Osteoblast (primary cell): ENCODE measurements around the gene KIF26B. TPM values are rescaled to one million over a fixed set of nuclear protein-coding genes. Genes with fewer than 3 reads are reported as not detected.
"Not testable (repeated sequence)": the region's sequence is repeated elsewhere in the genome, so short reads cannot be mapped to it uniquely, and the experiment has no call there.

Experiments
- DNase-seq: peaks from one replicate; pipeline ENCODE4 v3.0.0; 2011; ENCODE audit warnings: low spot score, mixed read lengths; ENCODE audit not compliant: insufficient read length; ENCODE audit errors: missing footprints
- H2AFZ ChIP-seq: 2 replicates; pipeline ENCODE4 v1.6.0; 2011; ENCODE audit warnings: mild to moderate bottlenecking, low read length
- H3K27ac ChIP-seq: 2 replicates; pipeline ENCODE4 v1.5.1; 2011; ENCODE audit warnings: mild to moderate bottlenecking, low read depth, low read length, moderate library complexity
- H3K27me3 ChIP-seq: 2 replicates; pipeline ENCODE4 v1.6.0; 2012; ENCODE audit warnings: mild to moderate bottlenecking, control low read depth, inconsistent platforms, low read length, moderate library complexity; ENCODE audit not compliant: insufficient read depth
- H3K36me3 ChIP-seq: 2 replicates; pipeline ENCODE4 v1.5.1; 2011; ENCODE audit warnings: mild to moderate bottlenecking, low read length, control low read depth, moderate library complexity; ENCODE audit not compliant: insufficient read depth
- H3K4me1 ChIP-seq: 2 replicates; pipeline ENCODE4 v1.5.1; 2011; ENCODE audit warnings: mild to moderate bottlenecking, low read length, control low read depth, moderate library complexity; ENCODE audit not compliant: insufficient read depth
- H3K4me2 ChIP-seq: 2 replicates; pipeline ENCODE4 v1.6.0; 2011; ENCODE audit warnings: mild to moderate bottlenecking, low read length; ENCODE audit not compliant: insufficient read depth
- H3K4me3 ChIP-seq: fragments of 200-600 bp; sonication (generic); 3 replicates; pipeline ENCODE4 v1.5.1; 2012; ENCODE audit warnings: mild to moderate bottlenecking, low read length, inconsistent platforms; ENCODE audit not compliant: insufficient read depth
- H3K79me2 ChIP-seq: 2 replicates; pipeline ENCODE4 v1.6.0; 2012; ENCODE audit warnings: mild to moderate bottlenecking, low read length, control low read depth, inconsistent platforms; ENCODE audit not compliant: insufficient read depth
- H3K9me3 ChIP-seq: 2 replicates; pipeline ENCODE4 v1.5.1; 2011; ENCODE audit warnings: low read depth, low read length, control low read depth
- H4K20me1 ChIP-seq: 2 replicates; pipeline ENCODE4 v1.6.0; 2012; ENCODE audit warnings: mild to moderate bottlenecking, low read length, control low read depth; ENCODE audit not compliant: insufficient read depth
- CTCF ChIP-seq: IDR thresholded peaks from 2 replicates; pipeline ENCODE4 v1.5.1; 2011; ENCODE audit warnings: mild to moderate bottlenecking, low read depth, low read length, moderate library complexity; ENCODE audit errors: extremely low read depth
- total RNA-seq: library from RNA; depleted of rRNA; stranded (reverse); fragments of >200 nt; gene quantifications from 2 replicates; pipeline ENCODE4 v1.2.3, GENCODE V29; 2012

The KIF26B gene
- total RNA-seq, 1 donor, result 22.1 TPM

- no peak overlapping the region for H2AFZ ChIP-seq
- no peaks in the 10 kb centered on the region for H3K4me1 ChIP-seq
- H3K36me3 ChIP-seq, result no peaks in the 10 kb centered on the region
- no peaks in the 10 kb centered on the region for H4K20me1 ChIP-seq
- H3K27ac ChIP-seq, result no peak overlapping the region
- TF ChIP-seq CTCF, result no peak
- H3K4me3 ChIP-seq, result no peak overlapping the region
- H3K4me2 ChIP-seq, result no peak overlapping the region
- no peak for DNase-seq
- no peaks in the 10 kb centered on the region for H3K27me3 ChIP-seq
- no peaks in the 10 kb centered on the region for H3K9me3 ChIP-seq
- no peaks in the 10 kb centered on the region for H3K79me2 ChIP-seq
These were observed 511.6 kb downstream of the KIF26B start for GRCh38 chr1:245666412-245666811.

DNA sequence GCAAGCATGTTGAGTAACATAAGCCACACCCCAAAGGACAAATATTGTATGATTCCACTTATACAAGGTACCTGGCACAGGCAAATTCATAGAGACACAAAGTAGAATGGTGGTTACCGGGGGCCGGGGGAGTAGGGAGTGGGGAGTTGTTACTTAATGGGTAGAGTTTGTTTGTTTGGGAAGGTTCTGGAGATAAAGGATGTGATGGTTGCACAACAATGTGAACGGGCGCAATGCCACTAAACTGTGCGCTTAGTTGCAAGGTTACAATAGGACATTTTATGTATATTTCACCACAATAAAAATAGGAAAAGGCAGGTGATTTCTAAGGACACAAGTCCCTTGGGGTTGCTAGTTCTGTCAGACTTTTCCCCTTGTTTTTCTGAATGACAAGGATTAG is 516.6 kb downstream of the KIF26B start:
- Histone ChIP-seq H3K27ac (no peak overlapping the region), H2AFZ (no peak overlapping the region), H3K79me2 (no peaks in the 10 kb centered on the region), H3K36me3 (no peaks in the 10 kb centered on the region), H4K20me1 (no peaks in the 10 kb centered on the region), H3K4me1 (peaks cover 3% of the 10 kb centered on the region), H3K27me3 (no peaks in the 10 kb centered on the region), H3K4me3 (no peak overlapping the region), H3K4me2 (no peak overlapping the region), H3K9me3 (no peaks in the 10 kb centered on the region)
- TF ChIP-seq CTCF, result no peak
- DNase-seq, result no peak

DNA sequence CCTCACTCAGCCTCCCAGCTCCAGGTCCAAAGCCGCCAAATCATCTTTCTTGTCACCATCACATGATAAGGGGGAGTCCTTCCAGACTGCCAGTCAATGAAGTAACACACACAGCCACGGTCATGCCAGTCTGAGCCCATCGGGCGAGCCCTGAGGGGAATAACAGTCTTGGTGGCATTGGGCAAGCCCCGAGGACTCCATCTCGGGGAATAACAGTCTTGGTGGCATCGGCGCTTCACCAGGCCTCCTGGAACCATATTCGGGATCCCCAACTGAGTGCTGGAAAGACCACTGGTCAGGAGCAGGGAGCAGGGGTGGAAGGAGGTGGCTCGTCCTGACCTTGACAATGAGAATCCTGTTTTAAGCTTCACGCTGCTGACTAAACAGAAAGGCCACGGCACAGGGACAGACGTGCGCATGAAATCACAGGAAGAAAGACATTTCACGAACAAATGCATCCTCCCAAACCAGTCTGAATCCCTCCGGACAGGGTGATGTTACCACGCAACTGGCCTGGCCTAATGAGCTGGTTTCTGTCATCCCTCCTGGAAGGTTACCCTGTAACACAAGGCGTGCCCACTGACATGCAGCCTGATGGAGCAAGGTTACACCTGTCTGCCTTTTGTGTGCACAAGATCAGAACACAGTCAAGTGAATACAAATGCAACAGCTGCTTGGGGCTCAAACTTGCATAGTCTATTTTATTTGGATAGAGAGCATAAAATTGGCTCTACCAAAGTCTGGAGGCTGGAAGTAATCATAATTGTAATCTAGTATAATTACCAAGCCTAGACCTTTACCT is 517.4 kb downstream of the KIF26B start:
- H3K79me2 ChIP-seq, result no peaks in the 10 kb centered on the region
- no peak overlapping the region for H2AFZ ChIP-seq
- H3K9me3 ChIP-seq, result no peaks in the 10 kb centered on the region
- H3K4me3 ChIP-seq, result no peak overlapping the region
- no peaks in the 10 kb centered on the region for H3K36me3 ChIP-seq
- DNase-seq, result no peak
- no peak overlapping the region for H3K27ac ChIP-seq
- no peaks in the 10 kb centered on the region for H3K27me3 ChIP-seq
- TF ChIP-seq CTCF, result no peak
- no peaks in the 10 kb centered on the region for H4K20me1 ChIP-seq
- peaks cover 3% of the 10 kb centered on the region for H3K4me1 ChIP-seq
- H3K4me2 ChIP-seq, result no peak overlapping the region

GRCh38 chr1:245672836-245673656 is 518.3 kb downstream of the KIF26B start:
- not testable (repeated sequence) for H3K27me3 ChIP-seq, H3K79me2 ChIP-seq, H3K9me3 ChIP-seq, H3K27ac ChIP-seq, H3K36me3 ChIP-seq, H2AFZ ChIP-seq, H3K4me2 ChIP-seq, DNase-seq, H3K4me3 ChIP-seq, H3K4me1 ChIP-seq, H4K20me1 ChIP-seq
